PFSK-1 (cell line): Measurements from ENCODE around the gene STRADB.

Source experiments
- POLR2AphosphoS5 ChIP-seq: IDR thresholded peaks from 2 replicates; pipeline ENCODE4 v1.6.1; 2012; ENCODE audit warnings: low read depth, mild to moderate bottlenecking, control low read depth, low read length, moderate library complexity
- REST ChIP-seq, 2 experiments: IDR thresholded peaks; 2 replicates each; pipeline versions ENCODE4 v1.6.1 to v1.8.0; 2011 to 2012; ENCODE audit warnings: low read depth in 2 of 2, low read length in 2 of 2, control low read depth in 1 of 2, inconsistent platforms in 1 of 2, mild to moderate bottlenecking in 1 of 2, moderate library complexity in 1 of 2; ENCODE audit not compliant: insufficient read depth in 1 of 2

GRCh38 chr2:201467666-201468065 lies 16.1 kb downstream of the STRADB start:
- no peak for TF ChIP-seq POLR2AphosphoS5
- TF ChIP-seq REST (IDR thresholded peaks at IDR 0.05; ENCODE audit: insufficient read depth in 1 of 2, low read depth in 2 of 2, low read length in 2 of 2), result no peak
